ENCODE results near the gene ELMOD3.

Gene ELMOD3

GRCh38 chr2:85437488-85438200, 83.1 kb downstream of the ELMOD3 start (continued):
- no peak for TF ChIP-seq ZNF488 (tag by site-specific recombination; IDR thresholded peaks at IDR 0.05)
- TF ChIP-seq, protein P1, sequence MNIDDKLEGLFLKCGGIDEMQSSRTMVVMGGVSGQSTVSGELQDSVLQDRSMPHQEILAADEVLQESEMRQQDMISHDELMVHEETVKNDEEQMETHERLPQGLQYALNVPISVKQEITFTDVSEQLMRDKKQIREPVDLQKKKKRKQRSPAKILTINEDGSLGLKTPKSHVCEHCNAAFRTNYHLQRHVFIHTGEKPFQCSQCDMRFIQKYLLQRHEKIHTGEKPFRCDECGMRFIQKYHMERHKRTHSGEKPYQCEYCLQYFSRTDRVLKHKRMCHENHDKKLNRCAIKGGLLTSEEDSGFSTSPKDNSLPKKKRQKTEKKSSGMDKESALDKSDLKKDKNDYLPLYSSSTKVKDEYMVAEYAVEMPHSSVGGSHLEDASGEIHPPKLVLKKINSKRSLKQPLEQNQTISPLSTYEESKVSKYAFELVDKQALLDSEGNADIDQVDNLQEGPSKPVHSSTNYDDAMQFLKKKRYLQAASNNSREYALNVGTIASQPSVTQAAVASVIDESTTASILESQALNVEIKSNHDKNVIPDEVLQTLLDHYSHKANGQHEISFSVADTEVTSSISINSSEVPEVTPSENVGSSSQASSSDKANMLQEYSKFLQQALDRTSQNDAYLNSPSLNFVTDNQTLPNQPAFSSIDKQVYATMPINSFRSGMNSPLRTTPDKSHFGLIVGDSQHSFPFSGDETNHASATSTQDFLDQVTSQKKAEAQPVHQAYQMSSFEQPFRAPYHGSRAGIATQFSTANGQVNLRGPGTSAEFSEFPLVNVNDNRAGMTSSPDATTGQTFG (tag by site-specific recombination; IDR thresholded peaks at IDR 0.05; ENCODE audit: borderline replicate concordance) = no peak
- 0 out of 2 replicates have a peak, but pooled peaks have one; percentile 34 for TF ChIP-seq ZFHX2 (tag by site-specific recombination; conservative IDR thresholded peaks at IDR 0.05)
- TF ChIP-seq MEIS1 (CRISPR knock-in tag; IDR thresholded peaks at IDR 0.05; ENCODE audit: borderline replicate concordance) = no peak
- no peak for TF ChIP-seq ZNF792 (tag by site-specific recombination; IDR thresholded peaks at IDR 0.05)
- TF ChIP-seq ZNF341 (tag by site-specific recombination; IDR thresholded peaks at IDR 0.05; ENCODE audit: low read depth) = no peak
- no peak for TF ChIP-seq ZNF404 (tag by site-specific recombination; IDR thresholded peaks at IDR 0.05)
- TF ChIP-seq ZNF529 (tag by site-specific recombination; IDR thresholded peaks at IDR 0.05; ENCODE audit: insufficient replicate concordance) = no peak
- no peak for TF ChIP-seq ZNF121 (tag by site-specific recombination; IDR thresholded peaks at IDR 0.05)
- TF ChIP-seq OSR2 (tag by site-specific recombination; IDR thresholded peaks at IDR 0.05) = peak; percentile 66
- no peak for TF ChIP-seq ZNF169 (tag by site-specific recombination; IDR thresholded peaks at IDR 0.05)
- TF ChIP-seq GLIS1 (tag by site-specific recombination; IDR thresholded peaks at IDR 0.05) = peak; percentile 35; the same call in 1 of the 2 replicates
- TF ChIP-seq, protein P2, sequence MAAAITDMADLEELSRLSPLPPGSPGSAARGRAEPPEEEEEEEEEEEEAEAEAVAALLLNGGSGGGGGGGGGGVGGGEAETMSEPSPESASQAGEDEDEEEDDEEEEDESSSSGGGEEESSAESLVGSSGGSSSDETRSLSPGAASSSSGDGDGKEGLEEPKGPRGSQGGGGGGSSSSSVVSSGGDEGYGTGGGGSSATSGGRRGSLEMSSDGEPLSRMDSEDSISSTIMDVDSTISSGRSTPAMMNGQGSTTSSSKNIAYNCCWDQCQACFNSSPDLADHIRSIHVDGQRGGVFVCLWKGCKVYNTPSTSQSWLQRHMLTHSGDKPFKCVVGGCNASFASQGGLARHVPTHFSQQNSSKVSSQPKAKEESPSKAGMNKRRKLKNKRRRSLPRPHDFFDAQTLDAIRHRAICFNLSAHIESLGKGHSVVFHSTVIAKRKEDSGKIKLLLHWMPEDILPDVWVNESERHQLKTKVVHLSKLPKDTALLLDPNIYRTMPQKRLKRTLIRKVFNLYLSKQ (tag by site-specific recombination; IDR thresholded peaks at IDR 0.05; ENCODE audit: borderline replicate concordance) = no peak
- no peak for TF ChIP-seq ZNF391 (tag by site-specific recombination; IDR thresholded peaks at IDR 0.05; ENCODE audit: borderline replicate concordance, low read depth)
- no peak for TF ChIP-seq ZNF223 (tag by site-specific recombination; IDR thresholded peaks at IDR 0.05)
- TF ChIP-seq KLF1 (tag by site-specific recombination; IDR thresholded peaks at IDR 0.05) = no peak
- peak; percentile 67 for TF ChIP-seq ZBTB8A (tag by site-specific recombination; IDR thresholded peaks at IDR 0.05)
- TF ChIP-seq, protein P3, sequence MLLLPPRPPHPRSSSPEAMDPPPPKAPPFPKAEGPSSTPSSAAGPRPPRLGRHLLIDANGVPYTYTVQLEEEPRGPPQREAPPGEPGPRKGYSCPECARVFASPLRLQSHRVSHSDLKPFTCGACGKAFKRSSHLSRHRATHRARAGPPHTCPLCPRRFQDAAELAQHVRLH (tag by site-specific recombination; IDR thresholded peaks at IDR 0.05) = no peak
- TF ChIP-seq KLF9 (tag by site-specific recombination; IDR thresholded peaks at IDR 0.05; ENCODE audit: low read depth) = peak; percentile 30; the same call in 1 of the 2 replicates
- TF ChIP-seq ZNF623 (tag by site-specific recombination; IDR thresholded peaks at IDR 0.05) = no peak
- TF ChIP-seq ZNF830 (tag by site-specific recombination; IDR thresholded peaks at IDR 0.05; ENCODE audit: low read depth) = no peak
- no peak for TF ChIP-seq SCRT1 (tag by site-specific recombination; IDR thresholded peaks at IDR 0.05; ENCODE audit: borderline replicate concordance)
- TF ChIP-seq ZNF350 (tag by site-specific recombination; IDR thresholded peaks at IDR 0.05) = no peak
- no peak for TF ChIP-seq ZNF138 (tag by site-specific recombination; IDR thresholded peaks at IDR 0.05; ENCODE audit: borderline replicate concordance)
- TF ChIP-seq ZNF707 (tag by site-specific recombination; IDR thresholded peaks at IDR 0.05) = no peak
- 0 out of 2 replicates have a peak, but pooled peaks have one; percentile 17 for TF ChIP-seq ZNF629 (tag by site-specific recombination; IDR thresholded peaks at IDR 0.05)
- TF ChIP-seq ZNF654 (tag by site-specific recombination; IDR thresholded peaks at IDR 0.05; ENCODE audit: low read depth) = no peak
- TF ChIP-seq GLI4 (tag by site-specific recombination; IDR thresholded peaks at IDR 0.05) = no peak
- no peak for TF ChIP-seq ZNF324 (tag by site-specific recombination; IDR thresholded peaks at IDR 0.05)
- no peak for TF ChIP-seq ZEB2 (tag by site-specific recombination; IDR thresholded peaks at IDR 0.05)
- TF ChIP-seq ZNF473 (tag by site-specific recombination; IDR thresholded peaks at IDR 0.05) = no peak
- TF ChIP-seq BCL11B (tag by site-specific recombination; IDR thresholded peaks at IDR 0.05; ENCODE audit: low read depth) = no peak
- TF ChIP-seq RBAK (tag by site-specific recombination; IDR thresholded peaks at IDR 0.05) = no peak
- TF ChIP-seq, protein P4, sequence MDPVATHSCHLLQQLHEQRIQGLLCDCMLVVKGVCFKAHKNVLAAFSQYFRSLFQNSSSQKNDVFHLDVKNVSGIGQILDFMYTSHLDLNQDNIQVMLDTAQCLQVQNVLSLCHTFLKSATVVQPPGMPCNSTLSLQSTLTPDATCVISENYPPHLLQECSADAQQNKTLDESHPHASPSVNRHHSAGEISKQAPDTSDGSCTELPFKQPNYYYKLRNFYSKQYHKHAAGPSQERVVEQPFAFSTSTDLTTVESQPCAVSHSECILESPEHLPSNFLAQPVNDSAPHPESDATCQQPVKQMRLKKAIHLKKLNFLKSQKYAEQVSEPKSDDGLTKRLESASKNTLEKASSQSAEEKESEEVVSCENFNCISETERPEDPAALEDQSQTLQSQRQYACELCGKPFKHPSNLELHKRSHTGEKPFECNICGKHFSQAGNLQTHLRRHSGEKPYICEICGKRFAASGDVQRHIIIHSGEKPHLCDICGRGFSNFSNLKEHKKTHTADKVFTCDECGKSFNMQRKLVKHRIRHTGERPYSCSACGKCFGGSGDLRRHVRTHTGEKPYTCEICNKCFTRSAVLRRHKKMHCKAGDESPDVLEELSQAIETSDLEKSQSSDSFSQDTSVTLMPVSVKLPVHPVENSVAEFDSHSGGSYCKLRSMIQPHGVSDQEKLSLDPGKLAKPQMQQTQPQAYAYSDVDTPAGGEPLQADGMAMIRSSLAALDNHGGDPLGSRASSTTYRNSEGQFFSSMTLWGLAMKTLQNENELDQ (tag by site-specific recombination; IDR thresholded peaks at IDR 0.05; ENCODE audit: low read depth) = no peak
- TF ChIP-seq ZNF354C (tag by site-specific recombination; IDR thresholded peaks at IDR 0.05; ENCODE audit: borderline replicate concordance, low read depth) = no peak

Measured in HEK293 (cell line).